ENCODE measurements around the gene SNPH.

The SNPH gene

GRCh38 chr20:1287787-1288569 lies 21.9 kb downstream of the SNPH start:
- no peak for DNase-seq (ENCODE audit: low read depth)

GRCh38 chr20:1291191-1291741 lies 25.2 kb downstream of the SNPH start:
- no peak for DNase-seq (ENCODE audit: low read depth)

- no peak for DNase-seq (ENCODE audit: low read depth)
Measured at GRCh38 chr20:1292620-1293019, 26.5 kb downstream of the SNPH start.

GRCh38 chr20:1293641-1294379 lies 27.7 kb downstream of the SNPH start:
- DNase-seq (ENCODE audit: low read depth): no peak

- DNase-seq (ENCODE audit: low read depth): no peak
Measured at GRCh38 chr20:1294497-1294896, 28.4 kb downstream of the SNPH start.

GRCh38 chr20:1295276-1295930 lies 29.3 kb downstream of the SNPH start:
- no peak for DNase-seq (ENCODE audit: low read depth)

- DNase-seq (ENCODE audit: low read depth): no peak
Measured at GRCh38 chr20:1296117-1296610, 30.1 kb downstream of the SNPH start.

- no peak for DNase-seq (ENCODE audit: low read depth)
Measured at GRCh38 chr20:1296922-1297321, 30.8 kb downstream of the SNPH start.

- no peak for DNase-seq (ENCODE audit: low read depth)
Measured at GRCh38 chr20:1297486-1297885, 31.4 kb downstream of the SNPH start.

- DNase-seq (ENCODE audit: low read depth): no peak
Measured at GRCh38 chr20:1298166-1298565, 32.1 kb downstream of the SNPH start.

- DNase-seq (ENCODE audit: low read depth): no peak
Measured at GRCh38 chr20:1298888-1299511, 32.9 kb downstream of the SNPH start.

GRCh38 chr20:1299522-1299921 lies 33.4 kb downstream of the SNPH start:
- peak; percentile 27 for DNase-seq (ENCODE audit: low read depth)

- DNase-seq (ENCODE audit: low read depth): no peak
Measured at GRCh38 chr20:1300083-1300840, 34.2 kb downstream of the SNPH start.

GRCh38 chr20:1301031-1301529 lies 35.0 kb downstream of the SNPH start:
- peak; percentile 50 for DNase-seq (ENCODE audit: low read depth)

GRCh38 chr20:1302685-1303541 lies 36.8 kb downstream of the SNPH start:
- no peak for DNase-seq (ENCODE audit: low read depth)

- DNase-seq (ENCODE audit: low read depth): no peak
Measured at GRCh38 chr20:1304710-1305515, 38.8 kb downstream of the SNPH start.

GRCh38 chr20:1305712-1306111 lies 39.6 kb downstream of the SNPH start:
- no peak for DNase-seq (ENCODE audit: low read depth)

- no peak for DNase-seq (ENCODE audit: low read depth)
Measured at GRCh38 chr20:1306316-1307135, 40.4 kb downstream of the SNPH start.

Data from activated T-cell treated with anti-CD3 and anti-CD28 coated beads for 48 hours (primary cell).